Endothelial cell of hepatic sinusoid (primary cell): ENCODE measurements around the gene NPEPPS.
"Not testable (repeated sequence)": the region's sequence is repeated elsewhere in the genome, so short reads cannot be mapped to it uniquely, and the experiment has no call there.

Experiments used
- in situ Hi-C: cut with HindIII; loops from 2 replicates; pipeline ENCODE4 v1.10.0; 2017; ENCODE audit warnings: low sequenced_read_pairs

The NPEPPS gene

DNA sequence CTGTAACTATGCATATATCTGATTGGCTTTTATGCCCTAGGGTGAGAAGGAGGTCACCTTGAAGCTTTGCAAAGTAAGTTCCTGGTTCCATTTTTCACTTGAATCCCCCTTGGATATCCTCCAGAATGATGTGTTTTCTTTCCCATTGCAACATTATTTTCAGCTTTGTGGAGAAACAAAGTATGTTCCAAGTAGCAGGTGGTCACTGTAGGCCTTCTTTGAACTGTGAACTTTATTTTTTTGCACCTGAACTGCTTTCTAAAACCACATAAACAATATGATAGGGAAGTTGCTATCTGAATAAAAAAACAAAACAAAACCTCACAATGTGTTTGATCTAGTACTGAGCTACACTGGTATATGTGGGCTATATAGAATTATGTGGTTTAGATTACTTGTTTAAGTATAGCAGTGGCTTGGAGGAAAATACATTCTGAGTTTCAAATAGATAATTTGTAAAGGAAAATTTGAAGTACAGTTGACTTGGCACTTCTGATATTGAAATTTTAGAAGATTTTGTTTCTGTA lies 29.7 kb downstream of the NPEPPS start:
- in situ Hi-C loops, result not testable (repeated sequence)

DNA sequence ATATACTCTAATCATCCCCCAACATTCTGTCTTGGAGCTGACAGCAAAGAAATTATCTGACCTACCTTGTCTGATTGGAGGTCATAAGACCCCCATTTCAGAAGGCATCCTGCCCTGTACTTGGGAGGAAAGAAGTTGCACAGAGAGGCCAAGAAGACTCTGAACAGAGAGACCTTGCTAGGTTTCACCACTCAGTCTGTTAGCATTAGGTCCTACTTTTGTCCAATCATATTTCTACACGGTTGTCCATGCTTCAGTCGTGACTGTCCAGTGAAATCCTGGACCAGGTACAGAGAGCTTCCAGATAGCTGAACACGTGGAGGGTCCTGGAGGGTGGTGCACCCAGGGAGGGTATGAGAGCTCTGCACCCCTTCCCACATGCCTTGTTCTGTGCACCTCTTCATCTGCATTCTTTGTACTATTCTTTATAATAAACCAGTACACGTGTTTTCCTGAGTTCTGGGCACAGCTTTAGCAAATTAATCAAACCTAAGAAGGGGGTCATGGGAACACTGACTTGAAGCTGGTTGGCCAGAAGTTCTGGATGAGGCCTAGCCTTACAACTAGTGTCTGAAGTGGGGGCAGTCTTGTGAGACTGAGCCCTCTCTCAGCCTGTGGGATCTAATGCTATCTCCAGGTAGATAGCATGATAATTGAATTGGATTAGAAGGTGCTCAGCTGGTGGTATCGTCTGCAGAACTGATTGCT lies 30.9 kb downstream of the NPEPPS start:
- in situ Hi-C loops, result not testable (repeated sequence)

DNA sequence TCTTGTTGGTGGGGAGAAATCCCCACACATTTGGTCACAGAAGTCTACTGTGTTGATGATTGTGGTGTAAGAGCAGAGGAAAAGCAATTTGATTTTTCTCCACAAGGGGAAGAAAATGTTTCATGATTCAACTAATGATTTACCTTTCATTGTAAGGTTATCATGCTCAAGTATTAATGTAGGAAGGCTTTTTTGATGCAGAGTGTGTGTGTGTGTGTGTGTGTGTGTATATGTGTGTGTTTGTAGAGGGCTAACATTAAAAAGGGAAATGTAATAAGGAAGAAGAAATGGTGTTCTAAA lies 31.4 kb downstream of the NPEPPS start:
- in situ Hi-C loops, result not testable (repeated sequence)

DNA sequence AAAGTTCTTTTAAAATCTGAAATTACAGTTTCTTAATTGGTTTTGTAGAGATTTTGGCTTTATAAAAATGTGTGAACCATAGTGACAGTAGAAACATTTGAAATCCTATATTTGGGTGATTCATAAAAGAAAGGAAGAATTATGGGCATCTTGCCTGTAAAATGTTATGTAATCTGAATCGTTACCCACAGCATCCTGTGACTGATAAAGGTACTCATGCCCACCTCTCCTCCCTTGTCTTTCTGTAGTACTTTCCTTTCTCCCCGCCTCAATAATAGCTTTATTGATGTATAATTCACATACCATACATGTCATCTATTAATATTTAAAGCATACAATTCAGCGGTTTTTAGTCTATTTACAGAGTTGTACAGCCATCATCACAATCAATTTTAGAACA lies 36.4 kb downstream of the NPEPPS start:
- in situ Hi-C loops, result not testable (repeated sequence)

DNA sequence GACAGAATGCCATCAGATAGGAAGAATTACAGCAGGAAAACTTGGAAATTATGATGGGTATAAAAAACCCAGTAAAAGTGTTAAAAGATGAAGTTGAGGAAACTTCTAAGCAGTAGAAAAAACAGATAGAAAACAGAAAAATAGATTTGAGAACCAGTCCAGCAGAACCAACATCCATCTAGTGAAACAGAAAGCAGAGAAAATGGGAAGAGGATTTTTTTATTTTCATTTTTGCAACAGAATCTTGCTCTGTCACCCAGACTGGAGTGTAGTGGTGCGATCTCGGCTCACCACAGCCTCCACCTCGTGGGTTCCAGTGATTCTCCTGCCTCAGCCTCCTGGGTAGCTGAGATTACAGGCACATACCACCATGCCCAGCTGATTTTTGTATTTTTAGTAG lies 41.7 kb downstream of the NPEPPS start:
- in situ Hi-C loops, result not testable (repeated sequence)

DNA sequence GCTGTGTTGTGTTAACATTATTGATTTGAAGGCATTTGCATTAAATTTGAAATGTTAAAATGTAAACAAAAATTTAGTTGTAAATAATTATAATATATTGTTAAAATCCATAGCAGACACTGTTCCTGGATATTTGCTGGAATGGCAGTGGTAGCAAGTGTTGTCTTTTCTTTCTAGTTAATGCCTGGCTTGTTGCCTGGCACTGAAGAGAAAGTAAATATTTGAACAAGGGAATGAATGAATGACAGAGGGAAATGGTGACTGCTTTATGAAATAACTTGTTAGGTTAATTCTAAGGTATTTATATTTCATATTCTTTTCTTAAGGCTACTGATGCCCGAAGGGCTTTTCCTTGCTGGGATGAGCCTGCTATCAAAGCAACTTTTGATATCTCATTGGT lies 51.5 kb downstream of the NPEPPS start:
- in situ Hi-C loops, result not testable (repeated sequence)

DNA sequence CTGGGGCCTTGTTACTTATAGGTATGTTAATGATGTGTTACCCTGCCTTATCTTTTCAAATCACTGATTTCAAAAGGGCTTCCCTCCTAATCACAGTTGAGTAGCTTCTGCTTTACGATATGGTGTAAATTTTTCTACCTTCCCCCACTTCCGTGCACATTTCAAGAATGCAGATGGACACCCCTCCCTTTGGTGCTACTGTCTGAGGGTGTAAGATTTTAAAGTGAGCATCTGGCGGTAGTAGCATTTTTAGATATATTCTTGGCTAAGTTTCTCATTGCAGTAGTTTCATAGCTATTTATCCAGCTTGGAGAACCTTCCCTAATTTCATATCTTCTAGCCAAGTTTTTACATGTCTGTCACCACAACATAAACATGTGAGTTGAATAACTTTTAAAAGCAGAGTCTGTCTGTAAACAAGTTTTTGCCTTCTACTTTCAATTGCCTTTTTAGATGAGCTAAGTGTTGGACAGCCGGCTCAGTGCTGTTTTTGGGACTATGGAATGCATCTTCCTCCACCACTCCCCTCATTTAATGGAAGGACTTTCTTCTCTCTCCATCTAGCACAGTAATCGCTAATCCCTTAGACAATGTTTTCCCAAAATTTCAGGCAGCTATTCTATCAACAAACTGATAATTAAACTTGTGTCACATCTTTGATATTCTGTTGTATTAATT lies 55.6 kb downstream of the NPEPPS start:
- in situ Hi-C loops, result not testable (repeated sequence)

DNA sequence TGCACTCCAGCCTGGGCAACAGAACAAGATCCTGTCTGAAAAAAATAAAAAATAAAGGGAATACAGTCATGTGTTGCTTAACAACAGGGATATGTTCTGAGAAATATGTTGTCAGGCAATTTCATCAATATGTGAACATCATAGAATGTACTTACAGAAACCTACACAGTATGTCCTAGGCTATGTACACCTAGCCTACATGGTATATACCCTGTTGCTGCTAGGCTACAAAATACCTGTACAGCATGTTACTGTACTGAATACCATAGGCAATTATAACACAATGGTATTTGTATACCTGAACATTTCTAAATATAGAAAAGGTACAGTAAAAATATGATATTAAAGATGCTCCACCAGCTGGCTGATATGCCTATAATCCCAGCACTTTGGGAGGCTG lies 62.6 kb downstream of the NPEPPS start:
- in situ Hi-C loops, result not testable (repeated sequence)

DNA sequence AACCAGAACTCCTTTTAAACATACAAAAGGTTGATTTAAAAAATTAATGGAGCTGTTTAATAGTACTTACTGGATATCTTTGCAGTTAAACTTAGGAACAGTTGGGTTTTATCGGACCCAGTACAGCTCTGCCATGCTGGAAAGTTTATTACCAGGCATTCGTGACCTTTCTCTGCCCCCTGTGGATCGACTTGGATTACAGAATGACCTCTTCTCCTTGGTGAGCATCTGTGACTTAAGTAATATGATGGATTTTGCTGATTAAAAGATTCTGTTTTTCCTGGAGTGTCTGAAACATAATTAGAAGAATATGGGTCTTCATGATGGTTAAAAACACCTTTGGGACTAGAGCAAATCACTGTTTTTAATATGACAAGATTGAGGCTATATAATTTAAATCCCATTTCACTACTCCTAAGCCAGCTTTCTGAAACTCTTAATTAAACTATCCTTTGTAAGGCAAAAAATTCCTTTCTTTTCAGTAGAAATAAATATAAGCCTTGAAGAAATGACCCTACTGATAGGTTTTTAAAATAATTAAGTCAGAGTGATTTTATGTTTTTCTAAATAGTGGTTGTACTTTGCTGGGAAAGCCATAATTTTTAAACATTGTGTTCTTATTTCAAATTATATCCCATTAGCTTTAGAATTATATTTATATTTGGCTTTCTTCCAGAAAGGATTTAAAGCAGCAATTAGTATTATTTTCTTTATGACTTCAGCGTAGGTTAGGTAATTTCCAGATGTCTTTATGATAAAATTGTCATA lies 73.1 kb downstream of the NPEPPS start:
- in situ Hi-C loops, result no loop called here

DNA sequence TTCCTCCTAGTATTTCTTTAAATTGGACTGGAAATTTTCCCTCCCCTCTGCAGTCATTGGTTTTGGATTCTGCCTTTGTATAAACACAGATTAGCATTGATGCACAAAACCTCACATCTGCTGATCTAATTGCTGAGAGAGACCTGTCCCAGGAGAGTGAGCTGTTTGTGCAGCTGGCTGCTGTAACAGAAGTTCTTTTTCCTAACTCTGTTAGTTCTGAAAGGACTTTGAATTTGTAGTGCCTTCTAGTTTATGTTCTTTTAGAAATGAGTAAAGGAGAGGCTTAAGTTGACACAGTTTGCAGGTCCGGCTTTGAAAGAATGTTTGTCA lies 73.7 kb downstream of the NPEPPS start:
- in situ Hi-C loops, result no loop called here

DNA sequence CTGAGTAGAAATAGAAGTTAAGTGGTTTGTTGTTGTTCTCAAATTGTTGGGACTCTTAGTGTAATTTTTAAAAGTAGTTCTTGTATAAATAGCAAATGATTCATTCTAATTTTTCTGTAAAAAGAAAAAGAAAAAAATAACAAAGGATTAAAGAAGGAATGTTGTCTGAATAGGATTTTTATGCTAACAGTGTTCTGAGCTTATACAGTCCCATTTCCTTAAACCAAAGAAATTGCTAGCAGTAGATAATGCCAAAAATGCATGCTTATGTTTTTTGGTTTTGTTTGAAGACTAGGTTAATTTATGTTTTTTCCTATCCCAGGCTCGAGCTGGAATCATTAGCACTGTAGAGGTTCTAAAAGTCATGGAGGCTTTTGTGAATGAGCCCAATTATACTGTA lies 74.1 kb downstream of the NPEPPS start:
- in situ Hi-C loops, result no loop called here

DNA sequence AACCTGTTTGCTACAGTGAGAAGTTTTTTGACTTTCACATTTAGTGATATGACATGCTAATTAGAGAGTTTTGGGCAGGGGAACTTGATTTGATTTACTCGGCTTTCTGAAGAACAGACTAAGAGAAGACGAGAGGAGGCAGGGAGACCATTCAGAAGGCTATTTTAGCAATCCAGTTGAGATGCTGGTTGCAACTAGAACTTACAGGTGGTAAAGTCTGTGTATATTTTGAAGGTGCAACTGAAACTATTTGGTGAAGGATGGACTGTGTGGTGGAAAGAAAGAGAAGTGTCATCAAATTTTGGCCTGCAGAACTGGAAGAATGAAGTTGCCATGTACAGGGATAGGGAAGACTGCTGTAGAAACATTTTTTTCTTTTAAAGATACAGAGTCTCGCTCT lies 76.6 kb downstream of the NPEPPS start:
- in situ Hi-C loops, result no loop called here

DNA sequence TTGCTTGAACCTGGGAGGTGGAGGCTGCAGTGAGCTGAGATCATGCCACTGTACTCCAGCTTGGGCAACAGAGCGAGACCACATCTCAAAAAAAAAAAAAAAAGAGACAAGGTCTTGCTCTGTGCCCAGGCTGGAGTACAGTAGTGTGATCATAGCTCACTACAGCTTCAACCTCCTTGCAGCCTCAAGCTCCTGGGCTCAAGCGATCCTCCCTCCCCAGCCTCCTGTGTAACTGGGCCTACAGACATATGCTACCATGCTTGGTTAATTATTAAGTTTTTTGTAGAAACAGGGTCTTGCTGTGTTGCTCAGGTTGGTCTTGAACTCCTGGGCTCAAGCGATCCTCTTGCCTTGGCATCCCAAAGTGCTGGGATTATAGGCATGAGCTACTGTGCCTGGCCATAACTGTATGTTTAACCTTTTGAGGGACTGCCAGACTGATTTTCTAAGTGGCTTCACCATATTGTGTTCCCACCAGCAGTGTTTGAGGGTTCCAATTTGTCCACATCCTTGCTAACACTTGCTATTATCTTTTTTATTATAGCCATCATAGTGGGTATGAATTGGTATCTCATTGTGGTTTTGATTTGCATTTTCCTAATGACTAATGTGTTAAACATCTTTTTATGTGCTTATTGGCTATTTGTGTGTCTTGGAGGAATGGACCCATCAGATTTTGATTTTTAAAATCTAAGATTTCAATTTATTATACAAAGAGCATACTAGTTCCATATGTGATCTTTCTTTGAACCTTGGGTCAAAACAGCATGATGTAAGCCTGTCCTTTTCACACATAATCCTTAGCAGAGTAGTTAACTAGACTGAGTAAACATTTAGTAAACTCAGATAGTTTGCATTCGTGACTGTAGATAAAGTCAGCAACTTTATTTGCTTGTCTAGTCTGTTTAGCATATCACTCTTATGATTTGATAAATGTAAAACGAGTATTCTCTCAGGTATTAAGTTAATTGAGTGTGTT lies 80.8 kb downstream of the NPEPPS start:
- in situ Hi-C loops, result no loop called here

DNA sequence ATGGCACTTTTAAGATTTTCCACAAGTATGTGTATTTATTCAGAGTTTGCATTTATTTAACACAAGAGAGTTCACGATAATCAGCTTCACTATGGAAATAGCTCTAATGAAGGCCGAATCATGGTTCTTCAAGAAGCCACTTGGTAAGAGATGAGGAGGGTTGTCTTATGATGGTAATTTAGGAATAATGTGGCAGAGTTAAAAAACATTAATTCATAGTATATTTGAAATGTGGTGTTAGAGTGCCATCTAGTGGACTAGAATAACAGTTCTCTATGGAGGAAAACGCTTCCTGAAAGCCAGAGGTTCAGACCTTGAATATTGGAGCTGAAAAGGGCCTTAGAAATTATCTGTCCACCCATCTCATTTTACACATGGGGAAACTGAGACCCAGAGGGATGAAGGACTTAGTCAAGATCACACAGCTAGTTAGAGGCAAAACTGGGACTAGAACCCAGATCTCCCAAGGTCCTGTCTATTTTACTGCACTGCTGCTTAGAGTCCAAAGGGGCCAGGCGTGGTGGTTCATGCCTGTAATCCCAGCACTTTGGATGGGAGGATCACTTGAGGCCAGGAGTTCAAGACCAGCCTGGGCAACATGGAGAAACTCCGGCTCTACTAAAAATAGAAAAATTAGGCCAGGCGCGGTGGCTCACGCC lies 85.0 kb downstream of the NPEPPS start:
- in situ Hi-C loops, result no loop called here

DNA sequence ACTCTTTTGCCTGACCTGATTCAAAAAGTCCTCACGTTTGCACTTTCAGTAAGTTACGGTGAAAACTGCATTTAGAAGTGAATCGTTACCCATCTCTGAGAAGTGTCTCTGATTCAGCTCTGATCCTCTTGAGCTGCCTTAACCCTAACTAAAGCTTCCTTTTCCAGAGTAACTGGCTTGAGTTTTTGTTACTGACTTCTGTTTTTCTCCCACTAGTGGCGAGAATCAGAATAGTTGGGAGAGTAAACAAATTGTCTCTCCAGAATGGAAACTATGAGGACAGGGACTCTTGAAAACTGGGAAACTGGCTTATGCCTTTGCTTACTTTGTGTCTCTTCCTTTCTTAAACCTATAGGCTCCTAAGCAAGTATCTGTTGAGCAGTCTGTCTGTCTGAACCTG lies 87.5 kb downstream of the NPEPPS start:
- in situ Hi-C loops, result no loop called here

DNA sequence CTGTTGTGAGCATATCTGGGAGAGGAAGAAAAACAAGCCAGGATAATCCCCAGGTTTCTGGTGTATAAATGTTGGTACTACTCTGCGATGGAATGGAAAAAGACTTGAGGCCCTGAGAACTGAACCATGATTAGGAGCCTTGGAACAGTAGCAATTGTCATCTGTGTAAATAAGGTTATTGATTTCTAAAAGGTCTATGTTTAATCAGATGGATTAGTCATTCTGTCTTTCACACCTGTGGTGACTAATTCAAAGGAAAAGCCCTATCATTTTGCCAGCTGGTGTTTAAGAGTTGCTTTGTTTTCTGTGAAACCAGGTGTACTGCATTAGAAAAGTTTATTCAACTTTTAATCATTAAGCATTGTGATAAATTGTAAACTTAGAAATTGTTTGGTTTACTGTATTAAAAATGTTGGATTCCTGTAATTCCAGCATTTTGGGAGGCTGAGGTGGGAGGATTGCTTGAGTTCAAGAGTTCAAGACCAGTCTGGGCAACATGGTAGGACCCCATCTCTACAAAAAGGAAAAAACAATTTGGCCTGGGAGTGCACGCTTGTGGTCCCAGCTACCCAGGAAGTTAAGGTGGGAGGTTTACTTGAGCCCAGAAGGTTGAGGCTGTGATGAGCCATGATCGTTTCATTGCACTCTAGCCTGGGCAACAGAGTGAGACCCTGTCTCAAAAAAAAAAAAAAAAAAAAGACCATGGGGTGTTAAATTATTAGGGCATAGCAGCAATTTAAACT lies 89.8 kb downstream of the NPEPPS start:
- in situ Hi-C loops, result no loop called here

DNA sequence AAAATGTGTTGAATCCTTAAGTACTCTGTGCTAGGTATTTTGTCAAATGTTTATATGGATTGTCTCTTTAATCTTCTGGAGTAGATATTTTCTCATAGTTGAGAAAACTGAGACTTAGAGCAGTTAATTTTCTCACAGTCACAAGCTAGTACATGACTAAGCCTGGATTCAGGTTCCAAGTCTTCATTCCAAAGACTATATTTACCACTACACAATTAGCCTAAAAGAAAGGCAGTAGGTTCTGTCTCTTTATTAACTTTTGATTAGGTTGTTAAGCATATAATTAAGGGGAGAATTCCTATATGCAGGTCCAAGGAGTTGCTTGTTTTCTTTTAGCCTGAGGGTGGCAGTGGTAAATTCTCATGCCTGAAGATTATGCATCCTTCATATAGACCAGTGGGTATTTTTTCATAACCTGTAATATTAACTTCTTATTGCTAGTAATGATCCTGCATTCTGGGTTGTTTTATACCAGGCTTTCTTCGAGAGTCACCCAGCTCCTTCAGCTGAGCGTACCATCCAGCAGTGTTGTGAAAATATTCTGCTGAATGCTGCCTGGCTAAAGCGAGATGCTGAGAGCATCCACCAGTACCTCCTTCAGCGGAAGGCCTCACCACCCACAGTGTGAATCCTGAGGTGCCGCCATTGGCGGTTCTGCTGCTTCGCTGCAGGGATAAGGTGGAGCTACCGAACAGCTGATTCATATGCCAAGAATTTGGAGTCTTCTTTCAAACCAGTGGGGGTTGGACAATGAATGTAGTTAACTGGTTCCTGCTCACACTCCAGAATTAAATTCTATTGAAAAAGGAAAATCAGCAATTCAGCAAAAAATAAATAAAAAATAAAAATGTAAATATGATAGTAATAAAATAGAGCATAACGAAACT lies 90.6 kb downstream of the NPEPPS start:
- in situ Hi-C loops, result no loop called here

DNA sequence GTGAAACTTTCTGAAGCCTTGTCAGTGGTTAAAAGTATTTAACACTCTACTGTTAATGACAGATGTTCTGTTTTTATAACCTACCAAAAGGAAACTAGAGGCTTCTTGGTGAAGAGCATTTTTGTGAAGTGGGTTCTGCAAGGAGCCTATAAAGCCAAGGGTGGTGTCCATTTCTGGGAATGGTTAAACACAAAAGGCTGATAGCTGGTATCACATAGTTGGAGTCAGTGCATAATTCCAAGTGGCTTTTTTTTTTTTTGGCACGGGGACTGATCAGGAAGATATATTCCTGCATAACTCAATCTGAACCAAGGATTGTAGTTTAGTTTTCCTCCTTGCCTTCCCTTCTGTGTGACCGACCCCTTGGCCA lies 91.3 kb downstream of the NPEPPS start:
- in situ Hi-C loops, result no loop called here

DNA sequence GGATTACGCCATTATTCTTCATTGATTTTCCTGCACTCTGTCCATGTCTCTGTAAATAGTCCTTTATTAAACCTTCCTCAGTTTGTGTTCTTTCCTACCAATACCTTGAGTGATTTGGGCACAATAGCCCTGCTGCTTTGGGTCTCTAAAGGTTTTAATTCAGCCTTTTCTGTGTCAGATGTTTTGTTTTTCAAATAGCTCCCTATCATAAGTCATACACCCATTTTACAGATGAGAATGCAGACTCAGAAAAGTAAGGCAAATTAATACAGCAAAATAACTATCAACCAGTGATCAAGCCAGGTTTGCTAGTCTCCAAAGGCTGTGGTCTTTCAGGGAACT lies 93.8 kb downstream of the NPEPPS start:
- in situ Hi-C loops, result no loop called here
